Vagina (tissue), 2 donors: ENCODE results near the gene PTPRCAP. TPM values are rescaled to one million over a fixed set of nuclear protein-coding genes. Genes with fewer than 3 reads are reported as not detected.

Experiments used
- DNase-seq, 2 donors: peaks; one replicate each; pipeline ENCODE4 v3.0.0-alpha.2; 2017; ENCODE audit errors: extremely low spot score in 2 of 2
- H3K27ac ChIP-seq: fragments of 200-600 bp; sonication (generic); one replicate; pipeline ENCODE4 v1.5.1; 2019
- H3K27me3 ChIP-seq: fragments of 200-600 bp; sonication (generic); one replicate; pipeline ENCODE4 v1.5.1; 2019
- H3K36me3 ChIP-seq, 2 donors: fragments of 200-600 bp; sonication (generic); one replicate each; pipeline ENCODE4 v1.5.1; 2017 to 2019
- H3K4me1 ChIP-seq: fragments of 200-600 bp; sonication (generic); one replicate; pipeline ENCODE4 v1.5.1; 2019
- H3K4me3 ChIP-seq, 2 donors: fragments of 200-600 bp; sonication (generic); 1 replicate in 1 of 2; 2 replicates in 1 of 2; pipeline ENCODE4 v1.5.1; 2016 to 2019
- H3K9me3 ChIP-seq: fragments of 200-600 bp; sonication (generic); one replicate; pipeline ENCODE4 v1.5.1; 2019
- CTCF ChIP-seq, 3 experiments: fragments of 450-650 bp in 2 of 3; fragments of 200-600 bp in 1 of 3; sonication (generic) in 1 of 3; IDR thresholded peaks; one replicate each; pipeline ENCODE4 v1.5.1; 2017 to 2019; ENCODE audit warnings: antibody characterized with exemption in 3 of 3, mild to moderate bottlenecking in 2 of 3, moderate library complexity in 2 of 3
- POLR2A ChIP-seq, 2 donors: fragments of 450-650 bp; IDR thresholded peaks; one replicate each; pipeline ENCODE4 v1.6.1; 2017; ENCODE audit warnings: antibody characterized with exemption in 2 of 2, mild to moderate bottlenecking in 2 of 2, moderate library complexity in 2 of 2
- POLR2AphosphoS5 ChIP-seq, 2 donors: sonication (generic); formaldehyde crosslinking; IDR thresholded peaks; one replicate each; pipeline ENCODE4 v1.9.0; 2017; ENCODE audit warnings: antibody characterized with exemption in 2 of 2, mild to moderate bottlenecking in 2 of 2, low read depth in 1 of 2; ENCODE audit not compliant: insufficient read depth in 1 of 2
- intact Hi-C: fragments of 100-400 bp; cut with DNase I; formaldehyde crosslinking; loops from one replicate; pipeline ENCODE4 v1.15.1; 2023
- total RNA-seq: library from RNA; depleted of rRNA; stranded (reverse); fragments of >200 nt; gene quantifications from one replicate; pipeline ENCODE4 v1.2.3, GENCODE V29; 2016

The PTPRCAP gene
- total RNA-seq, 1 donor from 2014 or later = 18.2 TPM

GRCh38 chr11:67412495-67413179, 24.8 kb downstream of the PTPRCAP start:
- intact Hi-C loops = no loop called here
- H3K4me3 ChIP-seq = no peak overlapping the region
- peaks cover 30% of the 10 kb centered on the region for H3K4me1 ChIP-seq
- H3K36me3 ChIP-seq = no peaks in the 10 kb centered on the region
- no peak for DNase-seq
- no peak overlapping the region for H3K27ac ChIP-seq
- H3K9me3 ChIP-seq = no peaks in the 10 kb centered on the region
- H3K27me3 ChIP-seq = peaks cover 5% of the 10 kb centered on the region
- no peak for TF ChIP-seq POLR2A (IDR thresholded peaks at IDR 0.05)
- no peak for TF ChIP-seq CTCF (IDR thresholded peaks at IDR 0.05)
- no peak for TF ChIP-seq POLR2AphosphoS5 (IDR thresholded peaks at IDR 0.05; ENCODE audit: insufficient read depth in 1 of 2, low read depth in 1 of 2)

- Histone ChIP-seq H3K27me3 (peaks cover 5% of the 10 kb centered on the region), H3K36me3 (no peaks in the 10 kb centered on the region), H3K27ac (no peak overlapping the region), H3K4me3 (no peak overlapping the region), H3K4me1 (peaks cover 22% of the 10 kb centered on the region), H3K9me3 (no peaks in the 10 kb centered on the region)
- TF ChIP-seq POLR2AphosphoS5 (IDR thresholded peaks at IDR 0.05; ENCODE audit: insufficient read depth in 1 of 2, low read depth in 1 of 2) = no peak
- TF ChIP-seq POLR2A (IDR thresholded peaks at IDR 0.05) = no peak
- no peak for TF ChIP-seq CTCF (IDR thresholded peaks at IDR 0.05)
- intact Hi-C loops = no loop called here
- DNase-seq = no peak
These were observed 25.7 kb downstream of the PTPRCAP start for GRCh38 chr11:67411785-67412152.

GRCh38 chr11:67410984-67411784, 26.3 kb downstream of the PTPRCAP start:
- Histone ChIP-seq H3K4me3 (no peak overlapping the region), H3K27me3 (peaks cover 5% of the 10 kb centered on the region), H3K27ac (no peak overlapping the region), H3K9me3 (no peaks in the 10 kb centered on the region), H3K36me3 (no peaks in the 10 kb centered on the region), H3K4me1 (peaks cover 16% of the 10 kb centered on the region)
- TF ChIP-seq POLR2AphosphoS5 (IDR thresholded peaks at IDR 0.05; ENCODE audit: insufficient read depth in 1 of 2, low read depth in 1 of 2) (no peak), POLR2A (IDR thresholded peaks at IDR 0.05) (no peak), CTCF (IDR thresholded peaks at IDR 0.05) (no peak)
- intact Hi-C loops = no loop called here
- DNase-seq = no peak

- TF ChIP-seq POLR2AphosphoS5 (IDR thresholded peaks at IDR 0.05; ENCODE audit: insufficient read depth in 1 of 2, low read depth in 1 of 2) (no peak), POLR2A (IDR thresholded peaks at IDR 0.05) (no peak), CTCF (IDR thresholded peaks at IDR 0.05) (no peak)
- DNase-seq = no peak
- Histone ChIP-seq H3K27ac (no peak overlapping the region), H3K36me3 (no peaks in the 10 kb centered on the region), H3K4me3 (no peak overlapping the region), H3K27me3 (peaks cover 5% of the 10 kb centered on the region), H3K4me1 (peaks cover 8% of the 10 kb centered on the region), H3K9me3 (no peaks in the 10 kb centered on the region)
- intact Hi-C loops = no loop called here
These were observed 27.1 kb downstream of the PTPRCAP start for GRCh38 chr11:67410369-67410831.
